Suprapubic skin (tissue), 3 donors: ENCODE results near the gene TMEM236.

Source experiments
- POLR2A ChIP-seq, 2 donors: fragments of 450-650 bp; IDR thresholded peaks; one replicate each; pipeline ENCODE4 v1.6.1; 2017; ENCODE audit warnings: antibody characterized with exemption in 2 of 2, mild to moderate bottlenecking in 2 of 2, moderate library complexity in 2 of 2
- TF ChIP-seq, protein P1 (sequence below), 2 donors: fragments of 200-600 bp in 1 of 2; fragments of 450-650 bp in 1 of 2; sonication (generic) in 1 of 2; IDR thresholded peaks; one replicate each; pipeline ENCODE4 v1.5.1; 2016 to 2019; ENCODE audit warnings: antibody characterized with exemption in 2 of 2, mild to moderate bottlenecking in 1 of 2, moderate library complexity in 1 of 2

DNA sequence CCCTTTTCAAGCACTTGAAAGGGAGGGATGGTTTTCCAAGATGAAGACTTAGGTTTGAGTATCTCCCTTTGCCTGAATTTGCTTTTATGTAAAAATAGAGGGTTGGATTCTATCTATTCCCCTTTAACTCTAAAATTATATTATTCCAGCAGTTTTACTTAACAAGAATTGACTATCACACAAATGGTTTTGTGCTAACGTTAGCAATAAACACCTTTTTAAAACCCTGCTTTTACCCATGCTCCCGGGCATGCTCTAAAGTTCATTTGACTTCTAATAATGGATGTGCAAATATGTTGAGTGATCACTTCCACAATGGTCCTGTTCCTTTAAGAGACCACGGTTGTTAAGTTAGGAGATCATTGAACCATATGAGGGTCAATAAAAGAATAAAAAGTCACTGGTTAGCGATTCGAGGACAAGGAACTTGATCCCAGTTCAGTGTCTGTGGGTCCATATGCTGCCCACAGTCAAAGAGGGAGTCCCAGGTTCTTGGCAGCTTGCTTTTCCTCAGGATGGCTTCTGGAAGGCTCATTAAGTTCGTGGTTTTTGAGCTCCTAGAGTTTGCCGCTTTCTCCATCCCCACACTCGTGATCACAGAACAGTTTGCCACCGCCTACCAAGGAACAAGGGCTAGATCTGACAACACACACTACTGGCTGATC is at the start of gene TMEM236:
- TF ChIP-seq, protein P1, sequence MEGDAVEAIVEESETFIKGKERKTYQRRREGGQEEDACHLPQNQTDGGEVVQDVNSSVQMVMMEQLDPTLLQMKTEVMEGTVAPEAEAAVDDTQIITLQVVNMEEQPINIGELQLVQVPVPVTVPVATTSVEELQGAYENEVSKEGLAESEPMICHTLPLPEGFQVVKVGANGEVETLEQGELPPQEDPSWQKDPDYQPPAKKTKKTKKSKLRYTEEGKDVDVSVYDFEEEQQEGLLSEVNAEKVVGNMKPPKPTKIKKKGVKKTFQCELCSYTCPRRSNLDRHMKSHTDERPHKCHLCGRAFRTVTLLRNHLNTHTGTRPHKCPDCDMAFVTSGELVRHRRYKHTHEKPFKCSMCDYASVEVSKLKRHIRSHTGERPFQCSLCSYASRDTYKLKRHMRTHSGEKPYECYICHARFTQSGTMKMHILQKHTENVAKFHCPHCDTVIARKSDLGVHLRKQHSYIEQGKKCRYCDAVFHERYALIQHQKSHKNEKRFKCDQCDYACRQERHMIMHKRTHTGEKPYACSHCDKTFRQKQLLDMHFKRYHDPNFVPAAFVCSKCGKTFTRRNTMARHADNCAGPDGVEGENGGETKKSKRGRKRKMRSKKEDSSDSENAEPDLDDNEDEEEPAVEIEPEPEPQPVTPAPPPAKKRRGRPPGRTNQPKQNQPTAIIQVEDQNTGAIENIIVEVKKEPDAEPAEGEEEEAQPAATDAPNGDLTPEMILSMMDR (IDR thresholded peaks at IDR 0.05), result no peak
- no peak for TF ChIP-seq POLR2A (IDR thresholded peaks at IDR 0.05)
